Lung (tissue), 12 donors: ENCODE measurements around the gene LRP5. TPM values are rescaled to one million over a fixed set of nuclear protein-coding genes. Genes with fewer than 3 reads are reported as not detected.
A peak's percentile ranks its signal among the peaks of the same experiment; 100 is the strongest.
"Not testable (repeated sequence)": the region's sequence is repeated elsewhere in the genome, so short reads cannot be mapped to it uniquely, and the experiment has no call there.

Source experiments
- ATAC-seq: fragments of 200-7000 bp; cut with Tn5 transposase; one replicate; pipeline ENCODE4 v1.9.1; 2020; ENCODE audit warnings: moderate number of reproducible peaks; ENCODE audit not compliant: insufficient read depth, low FRiP score
- DNase-seq, 3 donors: peaks; one replicate each; pipeline ENCODE4 v3.0.0-alpha.2; 2013 to 2017
- H3K27ac ChIP-seq, 2 donors: one replicate each; pipeline ENCODE4 v1.5.1; 2013; ENCODE audit warnings: mild to moderate bottlenecking in 2 of 2, moderate library complexity in 2 of 2, control low read depth in 1 of 2, inconsistent platforms in 1 of 2, low read depth in 1 of 2, low read length in 1 of 2
- H3K27me3 ChIP-seq, 3 donors: one replicate each; pipeline ENCODE4 v1.5.1; 2013; ENCODE audit warnings: low read length in 2 of 3; ENCODE audit not compliant: control insufficient read depth in 3 of 3, insufficient read depth in 3 of 3
- H3K36me3 ChIP-seq, 4 donors: one replicate each; pipeline ENCODE4 v1.5.1; 2013; ENCODE audit warnings: low read length in 4 of 4, mild to moderate bottlenecking in 1 of 4, moderate library complexity in 1 of 4; ENCODE audit not compliant: control insufficient read depth in 4 of 4, insufficient read depth in 4 of 4
- H3K4me1 ChIP-seq, 5 donors: one replicate each; pipeline ENCODE4 v1.5.1; 2013; ENCODE audit warnings: low read length in 5 of 5, mild to moderate bottlenecking in 2 of 5, moderate library complexity in 1 of 5; ENCODE audit not compliant: control insufficient read depth in 5 of 5, insufficient read depth in 5 of 5
- H3K4me3 ChIP-seq: one replicate; pipeline ENCODE4 v1.5.1; 2013; ENCODE audit warnings: mild to moderate bottlenecking, control low read depth, moderate library complexity
- H3K9ac ChIP-seq, 2 donors: one replicate each; pipeline ENCODE4 v1.5.1; 2013; ENCODE audit warnings: low read length in 2 of 2, control low read depth in 1 of 2; ENCODE audit not compliant: insufficient read depth in 1 of 2
- H3K9me3 ChIP-seq, 4 donors: one replicate each; pipeline ENCODE4 v1.5.1; 2013; ENCODE audit warnings: low read length in 3 of 4, mild to moderate bottlenecking in 1 of 4, moderate library complexity in 1 of 4; ENCODE audit not compliant: control insufficient read depth in 4 of 4, insufficient read depth in 3 of 4
- WGBS, 2 donors: extraction: QIAGEN DNeasy Blood & Tissue Kit; methylation state at CpG; one replicate each; pipeline ENCODE4 v1.1.7; 2013; 5-methylcytosine and 5-hydroxymethylcytosine counted together
- polyA plus RNA-seq, 2 donors: library from polyadenylated mRNA; stranded (reverse); fragments of 200-250 nt; gene quantifications; one replicate each; pipeline ENCODE4 v1.2.1, GENCODE V29; 2013
- total RNA-seq, 2 donors: library from RNA; depleted of rRNA in 1 of 2; stranded (reverse); fragments of >200 nt in 1 of 2; gene quantifications; one replicate each; pipeline ENCODE4 v1.2.1, GENCODE V29; 2014 to 2021
- TF ChIP-seq, protein P1 (sequence below): IDR thresholded peaks from 2 replicates; pipeline ENCODE4 v1.5.1; 2012; ENCODE audit warnings: mild to moderate bottlenecking; ENCODE audit errors: control extremely low read depth, extremely low read depth
- donor health status: control.
- donor health status: control.
- donor health status: Bipolar disorder and iron deficiency.
- donor health status: healthy.
- donor health status: DM: yes; HTN: yes; CAD: no.

The LRP5 gene
- total and polyA plus RNA-seq, 4 donors, result 33.7 to 76.4 (median 63.2) TPM

DNA sequence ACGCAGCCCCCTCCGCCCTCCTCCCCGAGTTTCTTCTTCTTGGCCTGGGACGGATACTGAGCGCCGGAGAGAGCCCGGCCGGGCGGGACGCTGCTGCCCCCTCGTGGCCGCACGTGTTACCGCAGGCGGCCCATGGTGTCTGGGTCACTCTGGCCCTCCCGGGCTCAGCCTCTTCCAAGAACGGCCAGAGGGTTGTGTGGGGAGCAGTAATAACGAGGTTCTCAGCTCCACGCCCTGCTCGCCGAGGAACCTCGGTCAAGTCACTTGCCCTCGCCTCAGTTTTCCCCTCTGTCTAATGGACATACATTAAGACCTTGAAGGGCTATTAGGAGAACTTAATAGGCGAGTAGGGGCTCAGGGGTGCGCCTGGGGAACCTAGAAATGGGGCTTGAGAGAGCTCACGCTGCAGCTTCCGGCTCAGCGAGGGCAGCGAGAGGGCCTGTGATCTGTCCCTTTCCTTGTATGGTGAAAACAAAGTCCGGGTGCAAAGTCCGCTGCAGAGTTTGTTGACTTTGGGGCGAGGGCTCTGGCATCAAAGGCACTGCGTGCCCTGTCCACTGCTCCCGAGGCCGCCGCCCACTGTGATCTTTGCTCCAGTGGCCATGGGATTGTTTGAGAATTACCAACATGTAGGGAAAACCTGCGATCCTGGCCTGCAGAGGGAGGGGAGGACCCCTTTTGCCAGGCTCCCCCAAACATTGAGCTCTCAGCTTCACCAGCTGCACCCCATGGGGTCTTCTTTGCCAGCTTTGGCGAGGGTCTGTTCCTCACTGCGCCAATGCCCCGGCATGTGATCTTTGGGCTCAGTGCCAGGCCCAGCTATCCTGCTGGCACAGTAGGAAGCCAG lies 14.4 kb upstream of the LRP5 start:
- no peak overlapping the region for H3K27ac ChIP-seq
- peaks cover 0 to 4% (median 3%) of the 10 kb centered on the region in 5 donors for H3K4me1 ChIP-seq
- H3K36me3 ChIP-seq, result no peaks in the 10 kb centered on the region
- 26 to 33% methylated on average over 39 to 40 of the region's 40 CpGs for WGBS, 2 donors
- TF ChIP-seq, protein P1, sequence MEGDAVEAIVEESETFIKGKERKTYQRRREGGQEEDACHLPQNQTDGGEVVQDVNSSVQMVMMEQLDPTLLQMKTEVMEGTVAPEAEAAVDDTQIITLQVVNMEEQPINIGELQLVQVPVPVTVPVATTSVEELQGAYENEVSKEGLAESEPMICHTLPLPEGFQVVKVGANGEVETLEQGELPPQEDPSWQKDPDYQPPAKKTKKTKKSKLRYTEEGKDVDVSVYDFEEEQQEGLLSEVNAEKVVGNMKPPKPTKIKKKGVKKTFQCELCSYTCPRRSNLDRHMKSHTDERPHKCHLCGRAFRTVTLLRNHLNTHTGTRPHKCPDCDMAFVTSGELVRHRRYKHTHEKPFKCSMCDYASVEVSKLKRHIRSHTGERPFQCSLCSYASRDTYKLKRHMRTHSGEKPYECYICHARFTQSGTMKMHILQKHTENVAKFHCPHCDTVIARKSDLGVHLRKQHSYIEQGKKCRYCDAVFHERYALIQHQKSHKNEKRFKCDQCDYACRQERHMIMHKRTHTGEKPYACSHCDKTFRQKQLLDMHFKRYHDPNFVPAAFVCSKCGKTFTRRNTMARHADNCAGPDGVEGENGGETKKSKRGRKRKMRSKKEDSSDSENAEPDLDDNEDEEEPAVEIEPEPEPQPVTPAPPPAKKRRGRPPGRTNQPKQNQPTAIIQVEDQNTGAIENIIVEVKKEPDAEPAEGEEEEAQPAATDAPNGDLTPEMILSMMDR, result peak; percentile 89
- no peak overlapping the region for H3K9ac ChIP-seq
- H3K9me3 ChIP-seq, result no peaks in the 10 kb centered on the region
- ATAC-seq (peak; percentile 98), DNase-seq (peak; percentile 67 to 83 (median 76))
- no peak overlapping the region for H3K4me3 ChIP-seq
- no peaks in the 10 kb centered on the region for H3K27me3 ChIP-seq

- Histone ChIP-seq H3K36me3 (no peaks in the 10 kb centered on the region), H3K9ac (no peak overlapping the region), H3K27ac (peak overlapping the region in 1 of 2 donors; percentile 29), H3K27me3 (no peaks in the 10 kb centered on the region), H3K4me1 (peaks cover 0 to 4% (median 1%) of the 10 kb centered on the region in 5 donors), H3K9me3 (no peaks in the 10 kb centered on the region), H3K4me3 (no peak overlapping the region)
- TF ChIP-seq, protein P1, result no peak
- WGBS, 2 donors, result 66 to 74% methylated on average over 15 of the region's 15 CpGs
- ATAC-seq (no peak), DNase-seq (no peak)
Observed at GRCh38 chr11:68298659-68299516, 13.5 kb upstream of the LRP5 start.

DNA sequence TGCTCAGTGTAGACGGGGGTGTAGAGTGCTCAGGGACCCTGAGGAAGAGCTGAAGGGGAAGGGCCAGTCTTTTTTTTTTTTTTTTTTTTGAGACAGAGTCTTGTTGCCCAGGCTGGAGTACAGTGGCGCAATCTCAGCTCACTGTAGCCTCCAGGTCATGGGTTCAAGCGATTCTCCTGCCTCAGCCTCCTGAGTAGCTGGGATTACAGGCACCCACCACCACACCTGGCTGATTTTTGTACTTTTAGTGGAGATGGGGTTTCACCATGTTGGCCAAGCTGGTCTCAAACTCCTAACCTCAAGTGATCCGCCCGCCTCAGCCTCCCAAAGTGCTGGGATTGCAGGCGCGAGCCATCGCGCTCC lies 12.9 kb upstream of the LRP5 start:
- H3K9ac ChIP-seq, H3K9me3 ChIP-seq, DNase-seq, H3K36me3 ChIP-seq, H3K4me1 ChIP-seq, H3K27ac ChIP-seq, H3K4me3 ChIP-seq, H3K27me3 ChIP-seq, ATAC-seq: not testable (repeated sequence)
- 97% methylated on average over 9 of the region's 9 CpGs for WGBS, 2 donors
